HCT116 (cell line): ENCODE data around the gene CPA5. TPM values are rescaled to one million over a fixed set of nuclear protein-coding genes. Genes with fewer than 3 reads are reported as not detected.

Experiments used
- ATAC-seq: fragments of 200-7000 bp; cut with Tn5 transposase; 2 replicates; pipeline ENCODE4 v1.9.1; 2020; ENCODE audit warnings: mild to moderate bottlenecking, moderate library complexity
- BruUV-seq: library from RNA; stranded (reverse); fragments of 400-500 nt; replicated peaks from 2 replicates; lab custom pipeline; 2021; lab: Mats Ljungman, UMichigan
- CTCF ChIA-PET: fragments of 300-600 bp; sonication (Branson Sonifier 250); formaldehyde crosslinking; loops from one replicate; lab custom pipeline; 2021; ENCODE audit warnings: antibody characterized with exemption; lab: Charles Lee
- POLR2A ChIA-PET: fragments of 300-600, 350-600 bp; sonication (Branson Sonifier 250); formaldehyde crosslinking; loops from one replicate; lab custom pipeline; 2021; ENCODE audit warnings: antibody characterized with exemption; lab: Charles Lee
- RAD21 ChIA-PET, 2 experiments: fragments of 300-600 bp; sonication (Branson Sonifier 250); formaldehyde crosslinking; loops; one replicate each; lab custom pipeline; 2023; ENCODE audit warnings: low total read pairs in 2 of 2; ENCODE audit not compliant: uncharacterized antibody in 2 of 2, unreplicated experiment in 2 of 2, low non-redundant PET in 1 of 2; lab: Charles Lee
- DNase-seq: peaks from one replicate; pipeline ENCODE4 v3.0.0-alpha.2; 2010; ENCODE audit warnings: low read depth, low spot score
- H2AFZ ChIP-seq: fragments of 200-600 bp; shearing (Covaris generic), sonication (generic); 2 replicates; pipeline ENCODE4 v1.6.1; 2017; ENCODE audit warnings: low read depth, mixed run types, mixed read lengths, antibody characterized with exemption, low read length; ENCODE audit not compliant: poor library complexity, severe bottlenecking
- H3K27ac ChIP-seq: 2 replicates; pipeline ENCODE4 v1.5.1; 2012; ENCODE audit warnings: low read depth, low read length
- H3K27me3 ChIP-seq: fragments of 200-600 bp; sonication (generic); 2 replicates; pipeline ENCODE4 v1.6.1; 2016; ENCODE audit warnings: mixed run types, low read length, mixed read lengths; ENCODE audit not compliant: insufficient read depth
- H3K36me3 ChIP-seq, 2 experiments: fragments of 200-500 bp in 1 of 2; fragments of 200-600 bp in 1 of 2; sonication (Bioruptor generic) in 1 of 2; sonication (generic) in 1 of 2; 2 replicates each; pipeline versions ENCODE4 v1.5.1 to v1.6.1; 2014 to 2016; ENCODE audit warnings: low read length in 2 of 2, inconsistent platforms in 1 of 2, mixed read lengths in 1 of 2, mixed run types in 1 of 2; ENCODE audit not compliant: insufficient read depth in 2 of 2, control insufficient read depth in 1 of 2
- H3K4me1 ChIP-seq, 2 experiments: fragments of 200-600 bp in 1 of 2; sonication (generic) in 1 of 2; 2 replicates each; pipeline versions ENCODE4 v1.5.1 to v1.6.1; 2012 to 2017; ENCODE audit warnings: low read length in 2 of 2, inconsistent platforms in 1 of 2, mild to moderate bottlenecking in 1 of 2, mixed read lengths in 1 of 2, mixed run types in 1 of 2, moderate library complexity in 1 of 2; ENCODE audit not compliant: insufficient read depth in 2 of 2, control insufficient read depth in 1 of 2
- H3K4me2 ChIP-seq: fragments of 200-600 bp; sonication (generic); 2 replicates; pipeline ENCODE4 v1.6.1; 2017; ENCODE audit warnings: mixed run types, low read length, mixed read lengths
- H3K4me3 ChIP-seq, 2 experiments: fragments of 200-600 bp in 1 of 2; sonication (generic) in 1 of 2; replicated peaks in 1 of 2; 2 replicates each; pipeline ENCODE4 v1.5.1; 2011 to 2016; ENCODE audit warnings: low read length in 2 of 2, control low read depth in 1 of 2, low read depth in 1 of 2, mild to moderate bottlenecking in 1 of 2, mixed read lengths in 1 of 2, mixed run types in 1 of 2
- H3K79me2 ChIP-seq: fragments of 200-600 bp; sonication (generic); 2 replicates; pipeline ENCODE4 v1.6.1; 2017; ENCODE audit warnings: mild to moderate bottlenecking, mixed run types, low read length, moderate library complexity, mixed read lengths; ENCODE audit not compliant: insufficient read depth
- H3K9ac ChIP-seq: fragments of 200-600 bp; sonication (generic); 2 replicates; pipeline ENCODE4 v1.6.1; 2016; ENCODE audit warnings: low read length, mixed read lengths
- H3K9me2 ChIP-seq: fragments of 200-600 bp; sonication (generic), shearing (Covaris generic); 2 replicates; pipeline ENCODE4 v1.6.1; 2017; ENCODE audit warnings: mixed run types, mild to moderate bottlenecking, moderate library complexity; ENCODE audit not compliant: insufficient read depth
- H3K9me3 ChIP-seq, 2 experiments: fragments of 200-500 bp in 1 of 2; fragments of 200-600 bp in 1 of 2; sonication (Bioruptor generic) in 1 of 2; sonication (generic) in 1 of 2; 2 replicates each; pipeline ENCODE4 v1.6.1; 2014 to 2017; ENCODE audit warnings: low read length in 2 of 2, mixed read lengths in 2 of 2, inconsistent platforms in 1 of 2, low read depth in 1 of 2, mild to moderate bottlenecking in 1 of 2, mixed run types in 1 of 2, moderate library complexity in 1 of 2; ENCODE audit not compliant: control insufficient read depth in 1 of 2, insufficient read depth in 1 of 2
- H4K20me1 ChIP-seq: fragments of 200-600 bp; sonication (generic), shearing (Covaris generic); 2 replicates; pipeline ENCODE4 v1.6.1; 2017; ENCODE audit warnings: mixed run types, mild to moderate bottlenecking, moderate library complexity; ENCODE audit not compliant: insufficient read depth
- CBX3 ChIP-seq: IDR thresholded peaks from 2 replicates; pipeline ENCODE4 v1.6.1; 2012; ENCODE audit warnings: low read depth
- ELF1 ChIP-seq: IDR thresholded peaks from 2 replicates; pipeline ENCODE4 v1.6.1; 2012; ENCODE audit warnings: low read depth, borderline replicate concordance
- EZH2 ChIP-seq: fragments of 200-600 bp; sonication (generic); IDR thresholded peaks from 2 replicates; pipeline ENCODE4 v1.6.1; 2017; ENCODE audit warnings: antibody characterized with exemption, mixed run types
- EZH2phosphoT487 ChIP-seq: fragments of 200-600 bp; IDR thresholded peaks from 2 replicates; pipeline ENCODE4 v1.6.1; 2018; ENCODE audit warnings: antibody characterized with exemption, borderline replicate concordance
- FOSL1 ChIP-seq: IDR thresholded peaks from 2 replicates; pipeline ENCODE4 v1.6.1; 2012; ENCODE audit warnings: low read depth
- RAD21 ChIP-seq: IDR thresholded peaks from 2 replicates; pipeline ENCODE4 v1.6.1; 2012; ENCODE audit warnings: low read depth, mild to moderate bottlenecking
- SIN3A ChIP-seq: IDR thresholded peaks from 2 replicates; pipeline ENCODE4 v1.6.1; 2012; ENCODE audit warnings: low read depth
- SP1 ChIP-seq: IDR thresholded peaks from 2 replicates; pipeline ENCODE4 v1.6.1; 2012; ENCODE audit warnings: low read depth
- TCF7L2 ChIP-seq: IDR thresholded peaks from 2 replicates; pipeline ENCODE4 v1.7.0; 2011; ENCODE audit warnings: borderline replicate concordance, inconsistent platforms; ENCODE audit not compliant: insufficient read depth, insufficient read length; ENCODE audit errors: extremely low read depth
- YY1 ChIP-seq: IDR thresholded peaks from 2 replicates; pipeline ENCODE4 v1.6.1; 2011; ENCODE audit warnings: low read length, low read depth, moderate library complexity, mild to moderate bottlenecking; ENCODE audit not compliant: insufficient replicate concordance; ENCODE audit errors: extremely low read depth
- ZFX ChIP-seq: fragments of 450-650 bp; IDR thresholded peaks from 2 replicates; pipeline ENCODE4 v1.6.1; 2017
- intact Hi-C: fragments of 100-400 bp; cut with micrococcal nuclease; formaldehyde crosslinking; loops from 2 replicates; pipeline ENCODE4 v1.10.0; 2022
- total RNA-seq: library from RNA; stranded (reverse); gene quantifications from one replicate; pipeline ENCODE4 v1.2.1, GENCODE V29; 2021; ENCODE audit not compliant: unreplicated experiment
- TF ChIP-seq, protein P1 (sequence below): IDR thresholded peaks from 2 replicates; pipeline ENCODE4 v1.6.1; 2012
- TF ChIP-seq, protein P2 (sequence below): IDR thresholded peaks from 2 replicates; pipeline ENCODE4 v1.6.1; 2011; ENCODE audit warnings: mild to moderate bottlenecking, low read length, moderate library complexity; ENCODE audit not compliant: insufficient replicate concordance; ENCODE audit errors: extremely low read depth
- TF ChIP-seq, protein P3 (sequence below), 3 experiments: fragments of 200-600 bp in 1 of 3; sonication (generic) in 1 of 3; IDR thresholded peaks in 2 of 3; conservative IDR thresholded peaks in 1 of 3; 2 replicates each; pipeline ENCODE4 v1.5.1; 2012 to 2017; ENCODE audit warnings: low read depth in 2 of 3, low read length in 2 of 3, antibody characterized with exemption in 1 of 3, borderline replicate concordance in 1 of 3, control low read depth in 1 of 3, mild to moderate bottlenecking in 1 of 3, mixed read lengths in 1 of 3, mixed run types in 1 of 3, moderate library complexity in 1 of 3; ENCODE audit not compliant: insufficient read depth in 1 of 3

The CPA5 gene
- total RNA-seq, 1 experiment from 2014 or later, result not detected

DNA sequence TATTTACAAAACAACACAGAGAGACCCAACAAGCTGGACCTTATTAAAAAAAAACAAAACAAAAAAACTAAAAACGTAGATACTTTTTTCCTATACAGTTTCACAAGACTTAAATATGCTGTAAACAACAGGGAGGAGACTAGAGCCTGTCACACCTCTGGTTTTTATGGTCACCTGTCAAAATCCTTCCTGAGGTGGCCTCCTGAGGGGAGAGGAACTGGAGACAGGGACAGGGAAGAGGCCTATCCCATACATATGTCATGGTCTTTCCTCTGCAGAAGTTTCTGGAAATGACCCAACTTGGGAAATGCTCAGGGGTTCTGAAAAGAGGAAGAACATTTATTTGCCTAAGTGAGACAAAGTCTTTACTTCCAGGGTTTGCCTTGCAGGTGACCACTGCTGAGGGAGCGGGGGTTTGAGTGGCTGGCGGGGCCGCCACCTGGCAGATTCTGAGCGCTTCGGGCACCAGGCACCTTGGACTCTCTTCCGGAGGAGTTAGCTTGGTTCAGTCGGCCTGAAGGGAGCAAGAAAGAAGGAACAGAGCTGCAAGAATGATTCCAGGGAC, 54.0 kb downstream of the CPA5 start:
- Histone ChIP-seq H2AFZ (no peak overlapping the region), H3K4me1 (no peaks in the 10 kb centered on the region), H3K36me3 (no peaks in the 10 kb centered on the region), H3K9me3 (no peaks in the 10 kb centered on the region), H3K4me3 (no peak overlapping the region), H3K9me2 (no peaks in the 10 kb centered on the region), H3K79me2 (no peaks in the 10 kb centered on the region), H3K9ac (no peak overlapping the region), H3K27ac (no peak overlapping the region), H4K20me1 (no peaks in the 10 kb centered on the region), H3K4me2 (no peak overlapping the region), H3K27me3 (no peaks in the 10 kb centered on the region)
- POLR2A ChIA-PET, result no interaction called here
- no peak for TF ChIP-seq FOSL1
- no peak for TF ChIP-seq CBX3
- TF ChIP-seq ZFX, result no peak
- CTCF ChIA-PET, result no interaction called here
- RAD21 ChIA-PET, result no interaction called here
- ATAC-seq (no peak), DNase-seq (no peak)
- intact Hi-C loops, result no loop called here
- no TSS peak for BruUV-seq

DNA sequence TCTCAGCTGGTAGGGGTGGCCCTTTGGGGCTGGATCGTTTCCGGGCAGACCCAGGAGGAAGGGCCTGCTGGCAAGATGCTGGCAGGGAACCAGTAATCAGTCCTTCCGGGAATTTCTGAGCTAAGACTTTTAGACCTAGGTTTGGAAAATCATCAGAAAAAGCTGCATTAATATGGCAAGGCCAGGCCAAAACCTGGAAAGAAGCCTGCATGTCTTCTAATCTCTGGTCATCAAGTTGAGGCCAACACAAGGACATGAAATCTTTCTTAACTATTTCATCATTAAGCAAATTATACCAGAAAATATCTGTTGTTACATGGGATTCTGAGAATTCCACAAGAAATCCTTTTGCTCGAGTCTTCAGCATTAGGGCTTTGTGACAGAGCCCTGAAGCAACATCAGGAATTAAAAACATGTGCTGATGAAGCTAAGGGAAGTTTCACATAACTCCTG, 55.5 kb downstream of the CPA5 start:
- ATAC-seq, result no peak
- H3K4me1 ChIP-seq, result no peaks in the 10 kb centered on the region
- H3K4me2 ChIP-seq, result no peak overlapping the region
- no peaks in the 10 kb centered on the region for H3K9me3 ChIP-seq
- RAD21 ChIA-PET, result no interaction called here
- no peaks in the 10 kb centered on the region for H3K27me3 ChIP-seq
- H4K20me1 ChIP-seq, result no peaks in the 10 kb centered on the region
- no peak overlapping the region for H3K4me3 ChIP-seq
- no TSS peak for BruUV-seq
- POLR2A ChIA-PET, result no interaction called here
- H3K79me2 ChIP-seq, result no peaks in the 10 kb centered on the region
- no peak overlapping the region for H3K27ac ChIP-seq
- DNase-seq, result no peak
- H3K9me2 ChIP-seq, result no peaks in the 10 kb centered on the region
- no peak overlapping the region for H3K9ac ChIP-seq
- intact Hi-C loops, result no loop called here
- H3K36me3 ChIP-seq, result no peaks in the 10 kb centered on the region
- H2AFZ ChIP-seq, result no peak overlapping the region
- CTCF ChIA-PET, result no interaction called here
- TF ChIP-seq EZH2 (no peak), SP1 (no peak), FOSL1 (no peak), SIN3A (no peak), ELF1 (no peak), EZH2phosphoT487 (no peak), RAD21 (no peak), TCF7L2 (no peak), YY1 (no peak)
- TF ChIP-seq, protein P1, sequence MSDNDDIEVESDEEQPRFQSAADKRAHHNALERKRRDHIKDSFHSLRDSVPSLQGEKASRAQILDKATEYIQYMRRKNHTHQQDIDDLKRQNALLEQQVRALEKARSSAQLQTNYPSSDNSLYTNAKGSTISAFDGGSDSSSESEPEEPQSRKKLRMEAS, result no peak
- TF ChIP-seq, protein P2, sequence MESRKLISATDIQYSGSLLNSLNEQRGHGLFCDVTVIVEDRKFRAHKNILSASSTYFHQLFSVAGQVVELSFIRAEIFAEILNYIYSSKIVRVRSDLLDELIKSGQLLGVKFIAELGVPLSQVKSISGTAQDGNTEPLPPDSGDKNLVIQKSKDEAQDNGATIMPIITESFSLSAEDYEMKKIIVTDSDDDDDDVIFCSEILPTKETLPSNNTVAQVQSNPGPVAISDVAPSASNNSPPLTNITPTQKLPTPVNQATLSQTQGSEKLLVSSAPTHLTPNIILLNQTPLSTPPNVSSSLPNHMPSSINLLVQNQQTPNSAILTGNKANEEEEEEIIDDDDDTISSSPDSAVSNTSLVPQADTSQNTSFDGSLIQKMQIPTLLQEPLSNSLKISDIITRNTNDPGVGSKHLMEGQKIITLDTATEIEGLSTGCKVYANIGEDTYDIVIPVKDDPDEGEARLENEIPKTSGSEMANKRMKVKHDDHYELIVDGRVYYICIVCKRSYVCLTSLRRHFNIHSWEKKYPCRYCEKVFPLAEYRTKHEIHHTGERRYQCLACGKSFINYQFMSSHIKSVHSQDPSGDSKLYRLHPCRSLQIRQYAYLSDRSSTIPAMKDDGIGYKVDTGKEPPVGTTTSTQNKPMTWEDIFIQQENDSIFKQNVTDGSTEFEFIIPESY, result no peak
- TF ChIP-seq, protein P3, sequence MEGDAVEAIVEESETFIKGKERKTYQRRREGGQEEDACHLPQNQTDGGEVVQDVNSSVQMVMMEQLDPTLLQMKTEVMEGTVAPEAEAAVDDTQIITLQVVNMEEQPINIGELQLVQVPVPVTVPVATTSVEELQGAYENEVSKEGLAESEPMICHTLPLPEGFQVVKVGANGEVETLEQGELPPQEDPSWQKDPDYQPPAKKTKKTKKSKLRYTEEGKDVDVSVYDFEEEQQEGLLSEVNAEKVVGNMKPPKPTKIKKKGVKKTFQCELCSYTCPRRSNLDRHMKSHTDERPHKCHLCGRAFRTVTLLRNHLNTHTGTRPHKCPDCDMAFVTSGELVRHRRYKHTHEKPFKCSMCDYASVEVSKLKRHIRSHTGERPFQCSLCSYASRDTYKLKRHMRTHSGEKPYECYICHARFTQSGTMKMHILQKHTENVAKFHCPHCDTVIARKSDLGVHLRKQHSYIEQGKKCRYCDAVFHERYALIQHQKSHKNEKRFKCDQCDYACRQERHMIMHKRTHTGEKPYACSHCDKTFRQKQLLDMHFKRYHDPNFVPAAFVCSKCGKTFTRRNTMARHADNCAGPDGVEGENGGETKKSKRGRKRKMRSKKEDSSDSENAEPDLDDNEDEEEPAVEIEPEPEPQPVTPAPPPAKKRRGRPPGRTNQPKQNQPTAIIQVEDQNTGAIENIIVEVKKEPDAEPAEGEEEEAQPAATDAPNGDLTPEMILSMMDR (IDR thresholded peaks at IDR 0.05 in 2 of 3, conservative IDR thresholded peaks at IDR 0.05 in 1 of 3; ENCODE audit: borderline replicate concordance in 1 of 3, insufficient read depth in 1 of 3, low read depth in 2 of 3, low read length in 2 of 3), result no peak
